NCI-H748 (cell line): ENCODE results near the gene LIPC.
"Not testable (repeated sequence)": the region's sequence is repeated elsewhere in the genome, so short reads cannot be mapped to it uniquely, and the experiment has no call there.

Experiments
- DNase-seq: peaks from one replicate; lab custom pipeline; 2025; ENCODE audit not compliant: unreplicated experiment; lab: John Stamatoyannopoulos, UW

LIPC gene

GRCh38 chr15:58603927-58604326 lies 172.1 kb downstream of the LIPC start:
- DNase-seq = not testable (repeated sequence)

- no peak for DNase-seq
These were observed 172.7 kb downstream of the LIPC start for GRCh38 chr15:58604455-58604923.

GRCh38 chr15:58605931-58606530 lies 174.2 kb downstream of the LIPC start:
- no peak for DNase-seq

- DNase-seq = no peak
These were observed 174.8 kb downstream of the LIPC start for GRCh38 chr15:58606577-58607080.

GRCh38 chr15:58608129-58608590 lies 176.4 kb downstream of the LIPC start:
- DNase-seq = no peak

- DNase-seq = no peak
These were observed 176.9 kb downstream of the LIPC start for GRCh38 chr15:58608711-58609110.

- no peak for DNase-seq
These were observed 180.2 kb downstream of the LIPC start for GRCh38 chr15:58611731-58612676.

GRCh38 chr15:58616171-58616570 lies 184.4 kb downstream of the LIPC start:
- DNase-seq = no peak
